Tibial nerve (tissue), 4 donors: Measurements from ENCODE around the gene OR14A2.

Experiments
- CTCF ChIP-seq, 5 experiments: fragments of 200-600 bp in 3 of 5; fragments of 450-650 bp in 2 of 5; sonication (generic) in 3 of 5; IDR thresholded peaks; one replicate each; pipeline ENCODE4 v1.5.1; 2016 to 2019; ENCODE audit warnings: antibody characterized with exemption in 5 of 5, mild to moderate bottlenecking in 3 of 5, moderate library complexity in 2 of 5
- EP300 ChIP-seq, 2 donors: sonication (generic); formaldehyde crosslinking; IDR thresholded peaks; one replicate each; pipeline ENCODE4 v1.6.1; 2017; ENCODE audit warnings: antibody characterized with exemption in 2 of 2, mild to moderate bottlenecking in 1 of 2

GRCh38 chr1:247747616-247748015 is 325 bp downstream of the OR14A2 start:
- TF ChIP-seq CTCF (IDR thresholded peaks at IDR 0.05) (no peak), EP300 (IDR thresholded peaks at IDR 0.05) (no peak)
